GM18498 (cell line): ENCODE results near the gene ACIN1.
"Not testable (repeated sequence)": the region's sequence is repeated elsewhere in the genome, so short reads cannot be mapped to it uniquely, and the experiment has no call there.

Experiments used
- ATAC-seq: cut with Tn5 transposase; IDR thresholded peaks from one replicate; pipeline ENCODE4 v1.9.1; 2021; ENCODE audit warnings: mild to moderate bottlenecking, moderate library complexity; ENCODE audit not compliant: unreplicated experiment

Gene ACIN1

DNA sequence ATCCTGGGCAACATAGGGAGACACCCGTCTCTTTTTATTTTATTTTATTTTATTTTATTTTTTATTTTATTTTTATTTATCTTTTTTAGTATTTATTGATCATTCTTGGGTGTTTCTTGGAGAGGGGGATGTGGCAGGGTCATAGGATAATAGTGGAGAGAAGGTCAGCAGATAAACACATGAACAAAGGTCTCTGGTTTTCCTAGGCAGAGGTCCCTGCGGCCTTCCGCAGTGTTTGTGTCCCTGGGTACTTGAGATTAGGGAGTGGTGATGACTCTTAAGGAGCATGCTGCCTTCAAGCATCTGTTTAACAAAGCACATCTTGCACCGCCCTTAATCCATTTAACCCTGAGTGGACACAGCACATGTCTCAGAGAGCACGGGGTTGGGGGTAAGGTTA lies 12.7 kb upstream of the ACIN1 start:
- not testable (repeated sequence) for ATAC-seq

GRCh38 chr14:23106747-23107045 lies 11.8 kb upstream of the ACIN1 start:
- no peak for ATAC-seq

GRCh38 chr14:23105348-23105824 lies 10.4 kb upstream of the ACIN1 start:
- no peak for ATAC-seq

GRCh38 chr14:23104591-23105347 lies 9.8 kb upstream of the ACIN1 start, which contains the start of gene CIROP:
TSS of gene CIROP (minus strand) at chr14:23104989. CDS start at chr14:23104920, 69 bp downstream.
- ATAC-seq, result no peak

- ATAC-seq, result no peak
These were observed 9.2 kb upstream of the ACIN1 start for GRCh38 chr14:23104070-23104590.

DNA sequence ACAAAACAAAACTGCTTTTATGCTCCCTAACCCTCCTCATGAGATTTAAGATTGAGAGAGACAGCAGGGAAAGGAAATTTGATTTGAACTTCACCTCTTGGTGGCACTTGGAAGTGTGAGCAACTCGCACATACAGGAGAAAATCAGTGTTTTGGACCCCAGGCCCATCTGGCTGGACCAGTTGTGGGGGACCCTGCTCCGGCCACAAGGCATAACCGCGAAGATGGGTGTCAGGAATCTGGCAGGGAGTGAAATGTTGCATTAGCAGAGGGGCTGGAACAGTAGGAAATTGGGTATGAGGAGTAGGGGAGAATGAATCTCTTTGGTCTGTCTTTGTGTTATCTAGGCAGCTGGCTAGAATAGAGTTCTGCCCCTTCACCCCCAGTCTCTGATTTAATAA lies 8.6 kb upstream of the ACIN1 start:
- ATAC-seq, result no peak

GRCh38 chr14:23102801-23103200 lies 7.9 kb upstream of the ACIN1 start:
- ATAC-seq, result no peak

DNA sequence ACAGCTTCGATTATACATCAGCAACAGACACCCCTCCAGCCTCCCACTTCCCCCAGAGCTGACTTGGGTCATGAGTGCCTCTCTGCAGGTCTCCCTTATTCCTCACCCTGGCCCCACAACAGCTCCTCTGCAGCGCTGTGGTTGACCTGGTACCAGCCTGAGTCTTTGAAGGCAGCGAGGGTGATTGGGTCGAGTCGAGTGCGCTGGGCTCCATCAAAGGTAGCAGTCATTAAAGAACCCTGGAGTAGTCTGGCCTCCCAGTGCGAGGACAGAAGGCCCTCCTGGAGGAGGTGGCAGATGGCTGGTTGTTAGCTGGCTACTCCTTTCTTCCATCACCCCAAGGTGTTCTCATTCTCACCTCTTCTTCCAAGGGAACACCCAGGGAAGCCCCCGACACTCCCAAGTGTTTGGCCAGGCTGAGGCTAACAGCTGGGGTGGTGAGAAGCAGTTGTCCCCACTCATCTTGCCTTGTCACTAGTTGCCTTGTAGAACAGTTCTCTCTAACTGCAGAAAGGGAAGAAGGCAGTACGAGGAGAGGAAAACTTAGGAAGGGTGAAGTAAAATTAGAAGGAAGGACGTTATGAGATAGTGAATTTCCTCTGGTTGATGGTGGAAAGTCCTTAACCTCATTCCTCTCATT lies 7.2 kb upstream of the ACIN1 start:
- ATAC-seq, result no peak

DNA sequence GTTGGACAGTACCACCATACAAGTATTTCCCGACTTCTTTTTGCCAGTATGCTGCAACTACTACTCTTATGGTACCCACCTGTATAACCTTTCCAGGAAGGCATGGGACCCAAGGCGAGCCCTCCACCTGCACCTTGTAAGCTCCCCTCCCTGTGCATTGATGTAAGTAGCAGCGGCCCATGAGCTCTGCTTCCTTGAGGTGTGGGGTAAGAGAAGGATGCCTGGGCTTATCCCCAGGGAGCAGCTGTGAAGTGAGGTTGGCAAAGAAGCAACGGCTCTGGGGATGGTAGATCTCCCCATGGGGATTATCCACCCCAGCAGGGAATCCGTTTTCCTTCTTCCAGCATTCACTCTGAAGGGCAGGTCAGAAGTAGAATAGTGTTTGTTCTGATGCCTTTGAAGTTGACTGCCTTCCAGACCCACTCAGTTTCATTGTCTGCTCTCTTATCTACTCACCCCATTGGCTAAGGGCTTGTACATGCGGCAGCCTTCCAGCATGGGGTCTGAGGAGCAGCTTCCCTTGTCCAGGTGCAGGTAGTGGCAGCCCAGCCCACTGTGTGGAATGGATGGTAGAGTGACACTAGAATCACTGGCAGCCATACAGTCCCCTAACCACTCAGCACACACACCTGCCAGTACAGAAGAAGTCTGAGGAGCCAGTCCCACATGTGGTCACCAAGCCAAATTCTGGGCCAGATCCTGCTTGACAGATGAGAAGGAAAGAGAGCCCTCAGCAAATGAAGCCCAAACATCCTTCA lies 6.5 kb upstream of the ACIN1 start:
- no peak for ATAC-seq

DNA sequence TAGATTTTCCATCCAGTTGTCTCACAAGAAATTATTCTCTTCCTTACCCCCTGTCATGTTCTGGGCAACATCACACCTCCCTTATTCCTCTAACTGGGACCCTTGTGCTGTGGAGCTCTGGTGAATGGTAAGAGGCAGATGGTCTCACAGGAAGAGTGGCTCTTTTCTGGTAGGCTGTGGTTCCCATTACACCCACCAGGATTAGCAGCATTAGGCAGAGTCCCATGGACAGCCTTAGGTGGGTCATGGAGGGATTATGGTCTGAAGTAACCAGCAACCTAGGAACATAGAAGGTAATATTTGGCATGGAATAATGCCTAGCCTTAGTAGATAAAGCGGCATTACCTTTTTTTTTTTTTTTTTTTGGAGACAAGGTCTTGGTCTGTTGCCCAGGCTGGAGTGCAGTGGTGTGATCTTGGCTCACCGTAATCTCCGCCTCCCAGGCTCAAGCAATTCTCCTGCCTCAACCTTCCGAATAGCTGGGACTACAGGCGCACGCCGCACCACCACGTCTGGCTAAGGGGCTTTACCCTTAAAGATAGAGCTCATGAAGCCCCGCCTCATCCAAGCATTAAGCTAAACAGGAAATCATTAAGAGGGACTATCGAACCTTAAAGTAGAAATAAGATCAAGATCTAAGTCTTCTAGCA lies 4.4 kb upstream of the ACIN1 start:
- ATAC-seq, result no peak

GRCh38 chr14:23097786-23098185 lies 2.9 kb upstream of the ACIN1 start:
- ATAC-seq, result no peak

GRCh38 chr14:23095196-23096108 lies 516 bp upstream of the ACIN1 start, which contains the start of gene C14orf119:
TSS of gene C14orf119 (plus strand) at chr14:23095505. CDS start at chr14:23097659, 2,154 bp downstream.
- ATAC-seq, result peak; percentile 93

GRCh38 chr14:23093991-23094665 lies 808 bp downstream of the ACIN1 start:
- ATAC-seq, result no peak

- no peak for ATAC-seq
These were observed 1.4 kb downstream of the ACIN1 start for GRCh38 chr14:23093526-23093925.

GRCh38 chr14:23093104-23093503 lies 1.8 kb downstream of the ACIN1 start:
- no peak for ATAC-seq

DNA sequence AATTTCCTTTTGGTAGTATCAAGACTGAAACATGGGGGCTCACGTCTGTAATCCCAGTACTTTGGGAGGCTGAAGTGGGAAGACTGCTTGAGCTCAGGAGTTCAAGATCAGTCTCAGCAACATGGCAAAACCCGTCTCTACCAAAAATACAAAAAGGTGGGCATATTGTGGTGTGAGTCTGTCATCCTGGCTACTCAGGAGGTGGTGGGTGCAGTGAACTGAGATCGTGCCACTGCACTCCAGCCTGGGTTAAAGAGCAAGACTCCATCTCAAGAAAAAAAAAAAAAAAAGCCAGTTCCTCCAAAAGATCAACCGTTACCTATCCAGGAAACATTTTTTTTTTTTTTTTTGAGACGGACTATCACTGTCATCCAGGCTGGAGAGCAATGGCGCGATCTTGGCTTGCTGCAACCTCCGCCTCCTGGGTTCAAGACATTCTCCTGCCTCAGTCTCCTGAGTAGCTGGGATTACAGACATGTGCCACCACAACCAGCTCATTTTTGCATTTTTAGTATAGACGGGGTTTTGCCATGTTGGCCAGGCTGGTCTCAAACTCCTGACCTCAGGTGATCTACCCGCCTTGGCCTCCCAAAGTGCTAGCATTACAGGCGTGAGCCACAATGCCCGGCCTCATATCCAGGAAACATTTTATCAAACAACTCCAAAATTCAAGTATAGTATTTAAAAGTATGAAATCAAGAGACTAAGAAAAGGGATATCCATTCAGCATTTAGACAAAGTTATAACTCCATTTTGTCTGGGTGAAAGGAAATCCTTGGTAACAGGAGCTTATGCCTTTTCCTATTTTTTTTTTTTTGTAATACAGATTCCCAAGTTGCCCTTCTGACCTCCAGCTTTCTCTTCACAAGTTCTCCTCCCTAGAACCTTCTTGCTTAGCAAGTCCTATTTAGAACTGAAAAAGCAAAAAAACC lies 3.4 kb downstream of the ACIN1 start:
- no peak for ATAC-seq

DNA sequence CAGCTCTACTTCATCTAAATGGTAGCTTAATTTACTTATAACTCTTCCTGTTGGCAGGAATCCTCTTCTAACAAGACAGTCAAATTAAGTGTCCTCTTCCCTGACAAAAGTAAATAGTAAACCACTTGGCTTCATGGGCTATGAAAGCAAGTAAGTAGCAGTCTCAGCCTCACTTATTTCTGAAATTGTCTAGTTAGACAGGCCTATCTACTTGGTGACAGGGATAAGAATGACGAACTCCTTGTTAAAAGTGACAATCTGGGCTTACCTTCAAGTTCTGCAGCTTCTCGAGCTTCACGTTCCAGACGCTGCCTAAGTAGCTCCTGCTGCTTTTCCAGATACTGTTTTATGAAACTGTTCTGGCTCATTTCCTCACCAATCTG lies 4.7 kb downstream of the ACIN1 start:
- no peak for ATAC-seq

DNA sequence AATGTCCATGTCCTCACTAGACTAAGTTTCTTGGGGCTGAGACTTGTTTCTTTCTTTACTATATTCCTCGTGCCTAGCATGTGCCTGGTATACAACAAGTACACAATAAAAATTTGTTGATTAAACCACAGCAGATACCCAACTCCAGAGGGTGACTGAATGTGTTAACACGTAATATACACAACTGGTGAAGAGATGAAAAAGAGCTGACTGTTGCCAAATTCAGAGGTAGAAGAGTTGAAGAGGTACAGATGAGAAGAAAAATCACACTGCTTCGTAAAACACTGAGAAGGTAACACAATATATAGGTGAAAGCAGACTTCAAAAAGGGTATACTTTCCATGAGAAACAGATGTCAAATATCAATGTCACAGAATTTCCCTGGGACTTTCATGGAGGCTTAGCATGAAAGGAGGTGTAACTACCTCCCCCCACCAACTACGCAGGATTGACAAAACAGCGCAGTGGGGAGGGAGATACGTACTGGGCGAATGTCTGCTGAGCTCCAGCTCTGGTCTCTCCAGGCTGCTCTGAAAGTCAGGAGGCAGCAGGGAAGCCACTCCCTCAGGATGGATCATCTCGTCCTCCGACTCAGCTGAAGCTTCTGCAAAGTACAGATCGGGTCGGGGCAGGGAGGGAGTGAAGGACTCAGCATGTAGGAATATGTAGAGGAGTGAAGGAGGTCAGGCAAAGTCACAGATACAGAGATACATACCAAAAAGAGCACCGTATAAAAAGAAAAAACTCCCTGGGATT lies 5.3 kb downstream of the ACIN1 start:
- ATAC-seq, result no peak
